ENCODE data around the gene NINL.

NINL gene

DNA sequence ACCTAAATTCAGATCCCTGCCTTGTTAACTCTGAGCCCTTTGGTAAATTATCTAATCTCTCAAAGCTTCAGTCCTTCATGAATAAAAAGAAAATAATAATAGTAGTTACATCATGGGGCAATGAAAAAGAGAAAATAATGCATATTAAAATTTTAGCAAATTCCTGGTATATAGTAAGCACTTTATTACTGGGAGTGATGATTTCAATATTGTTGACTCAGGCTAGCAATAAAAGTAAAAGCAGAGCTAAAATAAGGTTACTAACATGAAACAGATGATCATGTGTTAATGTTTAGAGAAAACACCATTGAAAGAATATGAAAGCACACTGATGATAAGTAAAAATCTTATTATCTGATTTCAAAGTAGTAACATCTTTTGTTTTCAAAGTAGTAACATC is 164.2 kb downstream of the NINL start:
- Histone ChIP-seq H3K36me3 (ENCODE audit: control insufficient read depth, insufficient read depth, low read length) (peaks cover 43% of the 10 kb centered on the region), H3K27me3 (ENCODE audit: control insufficient read depth, insufficient read depth, low read length, poor library complexity, severe bottlenecking) (no peaks in the 10 kb centered on the region), H3K4me3 (ENCODE audit: insufficient read depth, low read depth, low read length) (no peak overlapping the region), H3K27ac (ENCODE audit: insufficient read depth, low read depth, low read length, poor library complexity, severe bottlenecking) (no peak overlapping the region), H3K4me1 (ENCODE audit: control insufficient read depth, insufficient read depth, low read length) (no peaks in the 10 kb centered on the region), H3K9me3 (ENCODE audit: control insufficient read depth, low read length) (no peaks in the 10 kb centered on the region)

- Histone ChIP-seq H3K36me3 (ENCODE audit: control insufficient read depth, insufficient read depth, low read length) (peaks cover 44% of the 10 kb centered on the region), H3K27me3 (ENCODE audit: control insufficient read depth, insufficient read depth, low read length, poor library complexity, severe bottlenecking) (no peaks in the 10 kb centered on the region), H3K4me3 (ENCODE audit: insufficient read depth, low read depth, low read length) (no peak overlapping the region), H3K9me3 (ENCODE audit: control insufficient read depth, low read length) (no peaks in the 10 kb centered on the region), H3K4me1 (ENCODE audit: control insufficient read depth, insufficient read depth, low read length) (no peaks in the 10 kb centered on the region), H3K27ac (ENCODE audit: insufficient read depth, low read depth, low read length, poor library complexity, severe bottlenecking) (no peak overlapping the region)
- WGBS, 2 experiments, result 95 to 100% methylated on average over 1 of the region's 1 CpG
Measured at GRCh38 chr20:25418776-25419175, 166.6 kb downstream of the NINL start.

DNA sequence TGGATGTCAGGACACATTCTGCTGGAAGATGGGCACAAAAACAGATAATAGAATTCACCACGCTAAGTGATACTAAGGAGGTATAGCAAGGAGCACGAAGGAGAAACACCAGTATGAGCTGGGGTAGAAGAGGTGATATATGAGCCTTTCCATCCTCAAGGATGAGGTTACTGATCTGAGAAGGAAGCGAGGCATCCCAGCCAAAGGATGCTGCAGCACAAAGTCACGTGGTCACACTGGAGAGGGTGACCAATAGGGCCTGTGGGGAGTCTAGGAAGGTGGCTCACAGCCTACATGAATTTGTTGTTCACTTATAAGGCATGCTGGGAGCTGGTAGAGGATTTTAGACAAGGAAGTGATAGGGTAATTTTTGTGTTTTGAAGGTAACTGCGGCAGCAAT is 176.4 kb downstream of the NINL start:
- no peak overlapping the region for H3K27ac ChIP-seq (ENCODE audit: insufficient read depth, low read depth, low read length, poor library complexity, severe bottlenecking)
- WGBS, 2 experiments, result 93% methylated on average over 5 of the region's 5 CpGs
- H3K9me3 ChIP-seq (ENCODE audit: control insufficient read depth, low read length), result no peaks in the 10 kb centered on the region
- H3K27me3 ChIP-seq (ENCODE audit: control insufficient read depth, insufficient read depth, low read length, poor library complexity, severe bottlenecking), result no peaks in the 10 kb centered on the region
- no peaks in the 10 kb centered on the region for H3K36me3 ChIP-seq (ENCODE audit: control insufficient read depth, insufficient read depth, low read length)
- peaks cover 10% of the 10 kb centered on the region for H3K4me1 ChIP-seq (ENCODE audit: control insufficient read depth, insufficient read depth, low read length)
- H3K4me3 ChIP-seq (ENCODE audit: insufficient read depth, low read depth, low read length), result peak overlapping the region; percentile 83

DNA sequence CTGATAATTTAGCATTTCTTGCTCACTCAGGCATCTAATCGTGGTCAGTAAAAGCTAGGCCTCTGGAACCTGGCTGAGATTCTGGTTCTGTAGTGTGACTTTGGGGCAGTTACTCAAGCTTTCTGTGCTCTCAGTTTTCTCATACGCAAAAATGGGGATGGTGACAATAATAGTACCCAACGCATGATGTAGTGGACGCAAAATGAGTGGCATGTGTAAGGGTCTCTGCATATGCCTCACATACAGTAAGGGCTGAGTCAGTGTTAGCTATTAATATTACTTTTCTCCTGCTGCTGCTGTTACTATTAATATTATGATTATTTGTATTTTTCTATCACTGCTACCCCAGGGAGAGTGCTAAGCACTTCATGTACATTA is 177.2 kb downstream of the NINL start:
- WGBS, 2 experiments, result 0 to 4% methylated on average over 4 of the region's 4 CpGs

GRCh38 chr20:25407311-25408169 is 177.8 kb downstream of the NINL start, which contains the start of gene GINS1:
GINS1 (plus strand) TSS chr20:25407673; CDS start chr20:25407821, 148 bp downstream.
- Histone ChIP-seq H3K27ac (ENCODE audit: insufficient read depth, low read depth, low read length, poor library complexity, severe bottlenecking) (peak within 1 kb of the TSS; percentile 76), H3K4me1 (ENCODE audit: control insufficient read depth, insufficient read depth, low read length) (peaks cover 10% of the 10 kb centered on the region), H3K4me3 (ENCODE audit: insufficient read depth, low read depth, low read length) (peak within 1 kb of the TSS; percentile 83), H3K27me3 (ENCODE audit: control insufficient read depth, insufficient read depth, low read length, poor library complexity, severe bottlenecking) (no peaks in the 10 kb centered on the region), H3K36me3 (ENCODE audit: control insufficient read depth, insufficient read depth, low read length) (no peaks in the 10 kb centered on the region), H3K9me3 (ENCODE audit: control insufficient read depth, low read length) (no peaks in the 10 kb centered on the region)
- 4 to 5% methylated on average over 56 of the region's 56 CpGs for WGBS, 2 experiments

More for the DNA sequence above, 177.2 kb downstream of the NINL start:
- H3K4me1 ChIP-seq (ENCODE audit: control insufficient read depth, insufficient read depth, low read length), result peaks cover 10% of the 10 kb centered on the region
- H3K27ac ChIP-seq (ENCODE audit: insufficient read depth, low read depth, low read length, poor library complexity, severe bottlenecking), result no peak overlapping the region
- H3K36me3 ChIP-seq (ENCODE audit: control insufficient read depth, insufficient read depth, low read length), result no peaks in the 10 kb centered on the region
- H3K9me3 ChIP-seq (ENCODE audit: control insufficient read depth, low read length), result no peaks in the 10 kb centered on the region
- peak overlapping the region; percentile 83 for H3K4me3 ChIP-seq (ENCODE audit: insufficient read depth, low read depth, low read length)
- H3K27me3 ChIP-seq (ENCODE audit: control insufficient read depth, insufficient read depth, low read length, poor library complexity, severe bottlenecking), result no peaks in the 10 kb centered on the region

All from ectodermal cell (in vitro differentiated cells).